Measurements from ENCODE around the gene SLC25A1. TPM values are rescaled to one million over a fixed set of nuclear protein-coding genes. Genes with fewer than 3 reads are reported as not detected.

Gene SLC25A1
- total RNA-seq, 1 donor from 2014 or later = 63.0 TPM

- Histone ChIP-seq H3K27me3 (peaks cover 45% of the 10 kb centered on the region), H3K4me1 (no peaks in the 10 kb centered on the region), H3K36me3 (no peaks in the 10 kb centered on the region), H3K4me3 (no peak overlapping the region), H3K9me3 (no peaks in the 10 kb centered on the region), H3K27ac (no peak overlapping the region)
- no peak for DNase-seq
- no peak for TF ChIP-seq CTCF (IDR thresholded peaks at IDR 0.05)
- intact Hi-C loops (cut with DNase I) = no loop called here
- no peak for ATAC-seq
Observed at GRCh38 chr22:19152942-19153883, 25.3 kb downstream of the SLC25A1 start.

- ATAC-seq (no peak), DNase-seq (no peak)
- TF ChIP-seq CTCF (IDR thresholded peaks at IDR 0.05) = no peak
- Histone ChIP-seq H3K36me3 (no peaks in the 10 kb centered on the region), H3K27ac (no peak overlapping the region), H3K4me1 (no peaks in the 10 kb centered on the region), H3K9me3 (no peaks in the 10 kb centered on the region), H3K27me3 (peaks cover 55% of the 10 kb centered on the region), H3K4me3 (no peak overlapping the region)
- intact Hi-C loops (cut with DNase I) = no loop called here
Observed at GRCh38 chr22:19151329-19152191, 27.0 kb downstream of the SLC25A1 start.

GRCh38 chr22:19150482-19151328, 27.8 kb downstream of the SLC25A1 start:
- H3K27ac ChIP-seq = no peak overlapping the region
- DNase-seq = peak; percentile 52
- no peaks in the 10 kb centered on the region for H3K4me1 ChIP-seq
- intact Hi-C loops (cut with DNase I) = no loop called here
- no peaks in the 10 kb centered on the region for H3K9me3 ChIP-seq
- no peak for TF ChIP-seq CTCF (IDR thresholded peaks at IDR 0.05)
- ATAC-seq = no peak
- no peak overlapping the region for H3K4me3 ChIP-seq
- peaks cover 55% of the 10 kb centered on the region for H3K27me3 ChIP-seq
- H3K36me3 ChIP-seq = no peaks in the 10 kb centered on the region

GRCh38 chr22:19149991-19150390, 28.5 kb downstream of the SLC25A1 start, which contains the start of gene GSC2:
Gene GSC2, minus strand, starts transcription at chr22:19150292. Its CDS starts 9 bp downstream, at chr22:19150283.
- no peak for TF ChIP-seq CTCF (IDR thresholded peaks at IDR 0.05)
- Histone ChIP-seq H3K27ac (no peak within 1 kb of the TSS), H3K36me3 (no peaks in the 10 kb centered on the region), H3K27me3 (peaks cover 55% of the 10 kb centered on the region), H3K9me3 (no peaks in the 10 kb centered on the region), H3K4me3 (peak within 1 kb of the TSS; percentile 35), H3K4me1 (no peaks in the 10 kb centered on the region)
- ATAC-seq (no peak), DNase-seq (no peak)
- intact Hi-C loops (cut with DNase I) = no loop called here
